Mesendoderm (in vitro differentiated cells): ENCODE measurements around the gene CACNA1S.

Experiments
- DNase-seq: peaks from one replicate; pipeline ENCODE4 v3.0.0; 2013
- H2AK5ac ChIP-seq: 2 replicates; pipeline ENCODE4 v1.6.1; 2013; ENCODE audit warnings: low read length, inconsistent platforms
- H2BK120ac ChIP-seq: 2 replicates; pipeline ENCODE4 v1.6.1; 2013; ENCODE audit warnings: low read depth, mild to moderate bottlenecking, low read length, moderate library complexity, mixed read lengths
- H2BK15ac ChIP-seq: replicated peaks from 2 replicates; pipeline ENCODE4 v1.6.1; 2013; ENCODE audit warnings: low read depth, mild to moderate bottlenecking, moderate library complexity
- H2BK5ac ChIP-seq: 2 replicates; pipeline ENCODE4 v1.6.1; 2013; ENCODE audit warnings: low read length, inconsistent platforms
- H3K18ac ChIP-seq: 2 replicates; pipeline ENCODE4 v1.6.1; 2013; ENCODE audit warnings: mild to moderate bottlenecking, low read length, mixed read lengths
- H3K23ac ChIP-seq: one replicate; pipeline ENCODE4 v1.6.1; 2013; ENCODE audit warnings: low read length
- H3K27ac ChIP-seq: 2 replicates; pipeline ENCODE4 v1.5.1; 2013; ENCODE audit warnings: low read depth, mild to moderate bottlenecking, inconsistent platforms, low read length, moderate library complexity
- H3K27me3 ChIP-seq: 2 replicates; pipeline ENCODE4 v1.6.1; 2013; ENCODE audit warnings: low read length, control low read depth, mild to moderate bottlenecking, inconsistent platforms; ENCODE audit not compliant: insufficient read depth, poor library complexity
- H3K36me3 ChIP-seq: 2 replicates; pipeline ENCODE4 v1.6.1; 2013; ENCODE audit warnings: low read length, inconsistent platforms; ENCODE audit not compliant: control insufficient read depth, insufficient read depth
- H3K4ac ChIP-seq: one replicate; pipeline ENCODE4 v1.6.1; 2013; ENCODE audit warnings: low read depth, mild to moderate bottlenecking, low read length, moderate library complexity
- H3K4me1 ChIP-seq: 2 replicates; pipeline ENCODE4 v1.6.1; 2013; ENCODE audit warnings: low read depth, low read length, inconsistent platforms; ENCODE audit not compliant: control insufficient read depth
- H3K4me2 ChIP-seq: 2 replicates; pipeline ENCODE4 v1.6.1; 2013; ENCODE audit warnings: low read length
- H3K4me3 ChIP-seq: 2 replicates; pipeline ENCODE4 v1.5.1; 2013; ENCODE audit warnings: mild to moderate bottlenecking, low read length
- H3K56ac ChIP-seq: one replicate; pipeline ENCODE4 v1.6.1; 2013; ENCODE audit warnings: low read length
- H3K79me1 ChIP-seq: 2 replicates; pipeline ENCODE4 v1.6.1; 2013; ENCODE audit warnings: low read length, inconsistent platforms
- H3K79me2 ChIP-seq: 2 replicates; pipeline ENCODE4 v1.6.1; 2013; ENCODE audit warnings: mild to moderate bottlenecking, low read length; ENCODE audit not compliant: control insufficient read depth, insufficient read depth
- H3K9ac ChIP-seq: 2 replicates; pipeline ENCODE4 v1.6.1; 2013; ENCODE audit warnings: low read length, inconsistent platforms
- H4K5ac ChIP-seq: one replicate; pipeline ENCODE4 v1.6.1; 2013; ENCODE audit warnings: low read length
- H4K8ac ChIP-seq: one replicate; pipeline ENCODE4 v1.6.1; 2013; ENCODE audit warnings: low read depth, mild to moderate bottlenecking, control low read depth, low read length, moderate library complexity
- WGBS: extraction: QIAGEN DNeasy Blood & Tissue Kit; methylation state at CpG from one replicate; pipeline ENCODE4 v1.1.7; 2013; ENCODE audit warnings: low lambda C conversion rate, missing lambda C conversion rate; ENCODE audit not compliant: insufficient coverage; ENCODE audit errors: extremely low coverage; 5-methylcytosine and 5-hydroxymethylcytosine counted together

The CACNA1S gene

DNA sequence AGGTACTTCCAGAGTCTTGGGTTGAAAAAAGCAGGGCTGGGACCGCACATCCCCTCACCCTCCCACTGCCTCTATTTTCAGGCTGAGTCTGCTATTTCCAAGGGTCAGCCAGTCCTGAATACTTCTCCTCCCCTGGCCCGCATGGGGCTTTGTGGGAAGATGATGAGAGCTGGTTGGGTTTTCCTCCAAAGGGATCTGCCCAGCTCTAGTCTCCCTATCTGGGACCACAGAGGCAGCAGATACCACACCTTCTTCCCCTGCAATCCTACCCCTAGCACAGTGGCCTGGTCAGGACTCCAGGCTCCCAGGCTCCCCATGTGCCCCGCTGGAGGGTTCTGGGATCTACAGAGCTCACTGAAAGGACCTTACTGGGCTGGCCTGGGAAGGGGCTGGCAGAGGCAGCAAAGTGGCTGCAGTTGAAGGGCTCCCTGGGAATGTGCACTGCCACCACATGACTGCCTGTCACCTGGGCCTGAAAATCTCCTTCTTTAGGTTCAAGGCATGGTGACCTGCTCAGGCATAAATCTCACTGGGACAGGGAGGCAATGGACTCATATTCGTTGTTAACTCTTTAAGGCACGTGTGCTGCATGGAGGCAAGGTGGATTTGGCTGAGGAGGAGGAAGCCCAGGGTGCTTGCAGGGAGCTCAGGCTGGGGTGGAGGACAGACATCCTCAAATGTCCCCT, 13.1 kb downstream of the CACNA1S start:
- Histone ChIP-seq H3K36me3 (no peaks in the 10 kb centered on the region), H3K27ac (no peak overlapping the region), H3K18ac (no peak overlapping the region), H3K4ac (no peak overlapping the region), H3K9ac (no peak overlapping the region), H3K4me3 (no peak overlapping the region), H3K4me2 (no peak overlapping the region), H3K56ac (no peak overlapping the region), H3K27me3 (no peaks in the 10 kb centered on the region), H3K79me2 (no peaks in the 10 kb centered on the region), H4K5ac (no peak overlapping the region), H3K79me1 (no peaks in the 10 kb centered on the region), H2BK120ac (no peak overlapping the region), H2BK15ac (no peak overlapping the region), H2AK5ac (no peak overlapping the region), H2BK5ac (no peak overlapping the region), H3K23ac (no peak overlapping the region), H4K8ac (no peak overlapping the region), H3K4me1 (peaks cover 1% of the 10 kb centered on the region)
- no CpG with 5 or more reads among the region's 5 CpGs for WGBS
- DNase-seq, result no peak

GRCh38 chr1:201096977-201097856, 15.0 kb downstream of the CACNA1S start:
- no peak overlapping the region for H4K8ac ChIP-seq

DNA sequence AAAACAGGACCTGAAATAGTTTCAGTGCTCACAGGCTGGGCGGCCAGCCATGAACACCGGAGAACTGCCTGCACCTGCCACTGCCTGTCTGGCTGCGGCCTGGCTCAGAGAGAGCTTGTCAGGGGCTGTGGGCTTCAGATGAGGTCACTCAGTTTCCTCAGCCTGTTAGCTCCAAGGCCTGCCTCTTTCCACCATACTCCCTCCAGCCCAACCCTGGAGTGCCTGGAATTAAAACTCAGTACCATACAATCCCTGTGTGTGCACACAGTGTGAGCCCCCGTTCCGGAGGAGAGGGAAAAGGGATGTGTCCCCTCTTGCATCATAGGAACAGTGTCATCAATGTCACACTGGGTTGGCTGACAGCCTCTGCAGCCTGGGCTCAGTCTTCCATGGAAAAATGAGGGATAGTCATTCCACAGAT, 16.2 kb downstream of the CACNA1S start:
- no peak overlapping the region for H3K23ac ChIP-seq
- H2BK120ac ChIP-seq, result no peak overlapping the region
- no peak overlapping the region for H2BK5ac ChIP-seq
- H3K18ac ChIP-seq, result no peak overlapping the region
- H3K27me3 ChIP-seq, result no peaks in the 10 kb centered on the region
- no peak for DNase-seq
- no peak overlapping the region for H4K5ac ChIP-seq
- no peaks in the 10 kb centered on the region for H3K79me2 ChIP-seq
- no peak overlapping the region for H3K27ac ChIP-seq
- H3K36me3 ChIP-seq, result no peaks in the 10 kb centered on the region
- no peaks in the 10 kb centered on the region for H3K79me1 ChIP-seq
- no peak overlapping the region for H4K8ac ChIP-seq
- no peak overlapping the region for H3K4me2 ChIP-seq
- no peak overlapping the region for H3K56ac ChIP-seq
- H2AK5ac ChIP-seq, result no peak overlapping the region
- no peak overlapping the region for H3K9ac ChIP-seq
- no peak overlapping the region for H2BK15ac ChIP-seq
- no peak overlapping the region for H3K4ac ChIP-seq
- no peaks in the 10 kb centered on the region for H3K4me1 ChIP-seq
- WGBS, result no CpG with 5 or more reads among the region's 5 CpGs
- no peak overlapping the region for H3K4me3 ChIP-seq

More at GRCh38 chr1:201096977-201097856, 15.0 kb downstream of the CACNA1S start:
- no peak overlapping the region for H3K4ac ChIP-seq
- no peak overlapping the region for H3K4me3 ChIP-seq
- no peak overlapping the region for H3K27ac ChIP-seq
- no peaks in the 10 kb centered on the region for H3K27me3 ChIP-seq
- H2BK5ac ChIP-seq, result no peak overlapping the region
- no peaks in the 10 kb centered on the region for H3K79me1 ChIP-seq
- H3K18ac ChIP-seq, result no peak overlapping the region
- H3K56ac ChIP-seq, result no peak overlapping the region
- H2BK120ac ChIP-seq, result no peak overlapping the region
- WGBS, result no CpG with 5 or more reads among the region's 17 CpGs
- H3K4me1 ChIP-seq, result no peaks in the 10 kb centered on the region
- H3K36me3 ChIP-seq, result no peaks in the 10 kb centered on the region
- DNase-seq, result no peak
- no peak overlapping the region for H3K4me2 ChIP-seq
- H2AK5ac ChIP-seq, result no peak overlapping the region
- no peak overlapping the region for H3K9ac ChIP-seq
- H3K79me2 ChIP-seq, result no peaks in the 10 kb centered on the region
- no peak overlapping the region for H3K23ac ChIP-seq
- no peak overlapping the region for H4K5ac ChIP-seq
- no peak overlapping the region for H2BK15ac ChIP-seq

DNA sequence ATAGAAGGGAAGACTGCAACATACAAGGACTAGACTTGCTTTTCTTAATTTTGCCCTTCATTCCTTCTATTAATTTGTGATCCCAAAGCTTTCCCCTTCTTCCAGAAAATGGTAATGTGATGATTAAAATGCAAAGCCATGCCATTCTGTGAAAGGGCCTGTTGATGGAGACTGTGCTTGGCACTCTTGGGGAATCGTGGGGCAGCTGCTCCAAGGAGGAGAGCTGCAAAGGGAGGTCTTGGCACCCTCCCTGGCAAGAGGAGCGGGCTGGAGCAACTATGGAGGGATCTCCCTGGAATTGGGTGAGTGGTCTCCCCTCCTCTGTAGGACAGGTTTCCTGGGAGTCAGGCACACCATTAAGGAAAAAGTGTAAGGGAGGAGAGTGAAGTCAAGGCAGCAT, 16.6 kb downstream of the CACNA1S start:
- Histone ChIP-seq H3K4me2 (no peak overlapping the region), H3K27me3 (no peaks in the 10 kb centered on the region), H3K4me1 (no peaks in the 10 kb centered on the region)

DNA sequence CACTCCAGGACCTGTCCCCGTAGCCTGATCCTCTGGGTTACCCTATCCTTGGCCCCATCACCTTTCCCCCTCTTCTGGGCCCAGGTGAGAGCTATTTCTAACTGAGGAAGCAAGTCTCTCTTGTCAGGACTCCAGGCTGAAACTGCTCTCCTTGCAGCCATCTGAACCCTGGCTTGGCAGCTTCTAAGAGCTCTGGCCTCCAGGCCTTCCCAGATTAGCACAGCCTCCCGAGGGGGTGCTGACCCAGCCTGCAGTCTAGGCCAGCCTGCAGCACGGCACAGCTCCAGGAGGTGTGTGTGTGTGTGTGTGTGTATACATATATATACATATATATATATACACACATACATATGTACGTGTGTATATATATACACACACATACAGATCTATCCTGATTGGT, 17.4 kb downstream of the CACNA1S start:
- no peaks in the 10 kb centered on the region for H3K27me3 ChIP-seq
- H3K36me3 ChIP-seq, result no peaks in the 10 kb centered on the region
- H4K5ac ChIP-seq, result no peak overlapping the region
- H3K18ac ChIP-seq, result no peak overlapping the region
- H2BK5ac ChIP-seq, result no peak overlapping the region
- H3K79me2 ChIP-seq, result no peaks in the 10 kb centered on the region
- no peak overlapping the region for H3K4me3 ChIP-seq
- H3K4me1 ChIP-seq, result no peaks in the 10 kb centered on the region
- H2BK15ac ChIP-seq, result no peak overlapping the region
- no peak overlapping the region for H3K56ac ChIP-seq
- H3K27ac ChIP-seq, result no peak overlapping the region
- H3K4me2 ChIP-seq, result no peak overlapping the region
- H3K79me1 ChIP-seq, result no peaks in the 10 kb centered on the region
- H3K9ac ChIP-seq, result no peak overlapping the region
- H3K4ac ChIP-seq, result no peak overlapping the region
- H2BK120ac ChIP-seq, result no peak overlapping the region
- no peak overlapping the region for H3K23ac ChIP-seq
- WGBS, result no CpG with 5 or more reads among the region's 4 CpGs
- no peak overlapping the region for H4K8ac ChIP-seq
- H2AK5ac ChIP-seq, result no peak overlapping the region
- DNase-seq, result no peak

More for the DNA sequence above, 16.6 kb downstream of the CACNA1S start:
- no peak overlapping the region for H3K4me3 ChIP-seq
- no peak overlapping the region for H3K23ac ChIP-seq
- H3K4ac ChIP-seq, result no peak overlapping the region
- no peak overlapping the region for H4K8ac ChIP-seq
- no peak overlapping the region for H2BK15ac ChIP-seq
- no peak overlapping the region for H4K5ac ChIP-seq
- no peak overlapping the region for H3K56ac ChIP-seq
- no peak overlapping the region for H3K18ac ChIP-seq
- H3K79me1 ChIP-seq, result no peaks in the 10 kb centered on the region
- H2BK120ac ChIP-seq, result no peak overlapping the region
- no peak overlapping the region for H2AK5ac ChIP-seq
- no peak overlapping the region for H3K9ac ChIP-seq
- no peak overlapping the region for H3K27ac ChIP-seq
- no peak overlapping the region for H2BK5ac ChIP-seq
- no peak for DNase-seq
- H3K36me3 ChIP-seq, result no peaks in the 10 kb centered on the region
- no CpG with 5 or more reads among the region's 2 CpGs for WGBS
- no peaks in the 10 kb centered on the region for H3K79me2 ChIP-seq
